NT2/D1 (cell line): ENCODE results near the gene CD9.
A peak's percentile ranks its signal among the peaks of the same experiment; 100 is the strongest.

Experiments used
- DNase-seq: peaks from one replicate; pipeline ENCODE4 v3.0.0-alpha.2; 2011; ENCODE audit warnings: low read depth, low spot score
- H3K27me3 ChIP-seq: 2 replicates; pipeline ENCODE4 v1.6.0; 2011; ENCODE audit warnings: mild to moderate bottlenecking; ENCODE audit not compliant: insufficient read length, insufficient read depth
- H3K36me3 ChIP-seq: 2 replicates; pipeline ENCODE4 v1.6.1; 2011; ENCODE audit warnings: mild to moderate bottlenecking, low read length, mixed read lengths; ENCODE audit not compliant: insufficient read depth, insufficient read length
- H3K4me1 ChIP-seq: 2 replicates; pipeline ENCODE4 v1.5.1; 2011; ENCODE audit not compliant: insufficient read depth, insufficient read length
- H3K4me3 ChIP-seq: 2 replicates; pipeline ENCODE4 v1.5.1; 2011; ENCODE audit warnings: low read depth; ENCODE audit not compliant: insufficient read length
- H3K9ac ChIP-seq: 2 replicates; pipeline ENCODE4 v1.6.0; 2011; ENCODE audit warnings: low read depth; ENCODE audit not compliant: insufficient read length
- H3K9me3 ChIP-seq: 2 replicates; pipeline ENCODE4 v1.5.1; 2011; ENCODE audit warnings: mild to moderate bottlenecking, low read length; ENCODE audit not compliant: insufficient read depth
- SUZ12 ChIP-seq: IDR thresholded peaks from 2 replicates; pipeline ENCODE4 v1.6.1; 2011; ENCODE audit not compliant: insufficient read length, insufficient read depth; ENCODE audit errors: extremely low read depth
- YY1 ChIP-seq: IDR thresholded peaks from 2 replicates; pipeline ENCODE4 v1.6.1; 2011; ENCODE audit not compliant: insufficient read length, insufficient read depth
- ZNF274 ChIP-seq: IDR thresholded peaks from 2 replicates; pipeline ENCODE4 v1.6.1; 2011; ENCODE audit warnings: mild to moderate bottlenecking, low read depth, low read length

Gene CD9

GRCh38 chr12:6278439-6279255 is 78.4 kb downstream of the CD9 start:
- Histone ChIP-seq H3K36me3 (no peaks in the 10 kb centered on the region), H3K4me1 (peaks cover 54% of the 10 kb centered on the region), H3K4me3 (peak overlapping the region; percentile 48), H3K9ac (peak overlapping the region; percentile 84), H3K27me3 (no peaks in the 10 kb centered on the region), H3K9me3 (no peaks in the 10 kb centered on the region)
- DNase-seq = no peak
- TF ChIP-seq ZNF274 (no peak), YY1 (no peak), SUZ12 (peak; percentile 13)

GRCh38 chr12:6279256-6279628 is 79.0 kb downstream of the CD9 start:
- DNase-seq = no peak

GRCh38 chr12:6279631-6280030 is 79.4 kb downstream of the CD9 start:
- no peak for DNase-seq
- peak overlapping the region; percentile 53 for H3K9ac ChIP-seq
- H3K27me3 ChIP-seq = no peaks in the 10 kb centered on the region
- H3K4me1 ChIP-seq = peaks cover 49% of the 10 kb centered on the region
- no peak overlapping the region for H3K4me3 ChIP-seq
- H3K9me3 ChIP-seq = no peaks in the 10 kb centered on the region
- H3K36me3 ChIP-seq = no peaks in the 10 kb centered on the region
- TF ChIP-seq SUZ12 (no peak), YY1 (no peak)

More at GRCh38 chr12:6279256-6279628, 79.0 kb downstream of the CD9 start:
- no peak for TF ChIP-seq YY1
- no peak for TF ChIP-seq ZNF274
- no peak for TF ChIP-seq SUZ12
- Histone ChIP-seq H3K9ac (peak overlapping the region; percentile 53), H3K36me3 (no peaks in the 10 kb centered on the region), H3K4me3 (no peak overlapping the region), H3K4me1 (peaks cover 51% of the 10 kb centered on the region), H3K27me3 (no peaks in the 10 kb centered on the region), H3K9me3 (no peaks in the 10 kb centered on the region)

GRCh38 chr12:6280053-6280469 is 79.9 kb downstream of the CD9 start:
- peaks cover 45% of the 10 kb centered on the region for H3K4me1 ChIP-seq
- no peaks in the 10 kb centered on the region for H3K9me3 ChIP-seq
- DNase-seq = no peak
- no peaks in the 10 kb centered on the region for H3K36me3 ChIP-seq
- no peaks in the 10 kb centered on the region for H3K27me3 ChIP-seq
- TF ChIP-seq ZNF274 (no peak), SUZ12 (no peak), YY1 (no peak)
- H3K9ac ChIP-seq = peak overlapping the region; percentile 1
- H3K4me3 ChIP-seq = no peak overlapping the region

GRCh38 chr12:6280672-6281071 is 80.5 kb downstream of the CD9 start:
- Histone ChIP-seq H3K4me1 (peaks cover 42% of the 10 kb centered on the region), H3K9ac (peak overlapping the region; percentile 34), H3K36me3 (no peaks in the 10 kb centered on the region), H3K4me3 (no peak overlapping the region), H3K9me3 (no peaks in the 10 kb centered on the region), H3K27me3 (no peaks in the 10 kb centered on the region)
- no peak for TF ChIP-seq ZNF274
- TF ChIP-seq SUZ12 = no peak
- no peak for TF ChIP-seq YY1
- no peak for DNase-seq

GRCh38 chr12:6281081-6281809 is 81.0 kb downstream of the CD9 start:
- DNase-seq = no peak
- peaks cover 42% of the 10 kb centered on the region for H3K4me1 ChIP-seq
- TF ChIP-seq ZNF274 (no peak), SUZ12 (no peak), YY1 (no peak)
- no peaks in the 10 kb centered on the region for H3K36me3 ChIP-seq
- no peak overlapping the region for H3K4me3 ChIP-seq
- H3K9me3 ChIP-seq = no peaks in the 10 kb centered on the region
- H3K9ac ChIP-seq = peak overlapping the region; percentile 45
- no peaks in the 10 kb centered on the region for H3K27me3 ChIP-seq

GRCh38 chr12:6282453-6282840 is 82.2 kb downstream of the CD9 start:
- no peak overlapping the region for H3K4me3 ChIP-seq
- H3K9ac ChIP-seq = peak overlapping the region; percentile 45
- H3K4me1 ChIP-seq = peaks cover 37% of the 10 kb centered on the region
- no peak for DNase-seq
- no peaks in the 10 kb centered on the region for H3K36me3 ChIP-seq
- no peaks in the 10 kb centered on the region for H3K9me3 ChIP-seq
- no peaks in the 10 kb centered on the region for H3K27me3 ChIP-seq
- TF ChIP-seq ZNF274 = no peak
- TF ChIP-seq YY1 = no peak
- no peak for TF ChIP-seq SUZ12
